ENCODE data around the gene PHOX2B.

The PHOX2B gene

GRCh38 chr4:41748571-41749475, at the start of gene PHOX2B:
TSS of gene PHOX2B (minus strand) at chr4:41748725. CDS start at chr4:41748610, 115 bp downstream.
- no peak for DNase-seq

GRCh38 chr4:41797260-41797659, 48.7 kb upstream of the PHOX2B start:
- DNase-seq: no peak

- DNase-seq: no peak
These were observed 48.2 kb upstream of the PHOX2B start for GRCh38 chr4:41796545-41797210.

- DNase-seq: no peak
These were observed 47.4 kb upstream of the PHOX2B start for GRCh38 chr4:41795796-41796385.

- no peak for DNase-seq
These were observed 43.6 kb upstream of the PHOX2B start for GRCh38 chr4:41792166-41792565.

- no peak for DNase-seq
These were observed 43.0 kb upstream of the PHOX2B start for GRCh38 chr4:41791557-41791956.

GRCh38 chr4:41787931-41788330, 39.4 kb upstream of the PHOX2B start:
- no peak for DNase-seq

- DNase-seq: no peak
These were observed 37.1 kb upstream of the PHOX2B start for GRCh38 chr4:41785665-41786064.

- no peak for DNase-seq
These were observed 35.9 kb upstream of the PHOX2B start for GRCh38 chr4:41784191-41784979.

- no peak for DNase-seq
These were observed 27.9 kb upstream of the PHOX2B start for GRCh38 chr4:41776466-41776865.

- no peak for DNase-seq
These were observed 15.2 kb upstream of the PHOX2B start for GRCh38 chr4:41763729-41764128.

- no peak for DNase-seq
These were observed 10.4 kb upstream of the PHOX2B start for GRCh38 chr4:41758884-41759283.

GRCh38 chr4:41757521-41758156, 9.1 kb upstream of the PHOX2B start:
- no peak for DNase-seq

- DNase-seq: no peak
These were observed 5.4 kb upstream of the PHOX2B start for GRCh38 chr4:41753942-41754341.

GRCh38 chr4:41752081-41752836, 3.7 kb upstream of the PHOX2B start:
- DNase-seq: no peak

- DNase-seq: no peak
These were observed 3.0 kb upstream of the PHOX2B start for GRCh38 chr4:41751449-41752061.

- no peak for DNase-seq
These were observed 2.3 kb upstream of the PHOX2B start for GRCh38 chr4:41750626-41751448.

GRCh38 chr4:41750121-41750625, 1.6 kb upstream of the PHOX2B start:
- peak; percentile 84 for DNase-seq

GRCh38 chr4:41749631-41750039, 1.1 kb upstream of the PHOX2B start:
- DNase-seq: peak; percentile 52

- no peak for DNase-seq
These were observed 403 bp downstream of the PHOX2B start for GRCh38 chr4:41748074-41748570.
